GM19438 (cell line): ENCODE data around the gene RAB11FIP3.
A peak's percentile ranks its signal among the peaks of the same experiment; 100 is the strongest.

Experiments
- ATAC-seq: cut with Tn5 transposase; IDR thresholded peaks from one replicate; pipeline ENCODE4 v1.9.1; 2021; ENCODE audit warnings: low read depth; ENCODE audit not compliant: unreplicated experiment

Gene RAB11FIP3

GRCh38 chr16:561957-562938 is 136.8 kb downstream of the RAB11FIP3 start:
- no peak for ATAC-seq

- no peak for ATAC-seq
These were observed 137.7 kb downstream of the RAB11FIP3 start for GRCh38 chr16:563072-563644.

DNA sequence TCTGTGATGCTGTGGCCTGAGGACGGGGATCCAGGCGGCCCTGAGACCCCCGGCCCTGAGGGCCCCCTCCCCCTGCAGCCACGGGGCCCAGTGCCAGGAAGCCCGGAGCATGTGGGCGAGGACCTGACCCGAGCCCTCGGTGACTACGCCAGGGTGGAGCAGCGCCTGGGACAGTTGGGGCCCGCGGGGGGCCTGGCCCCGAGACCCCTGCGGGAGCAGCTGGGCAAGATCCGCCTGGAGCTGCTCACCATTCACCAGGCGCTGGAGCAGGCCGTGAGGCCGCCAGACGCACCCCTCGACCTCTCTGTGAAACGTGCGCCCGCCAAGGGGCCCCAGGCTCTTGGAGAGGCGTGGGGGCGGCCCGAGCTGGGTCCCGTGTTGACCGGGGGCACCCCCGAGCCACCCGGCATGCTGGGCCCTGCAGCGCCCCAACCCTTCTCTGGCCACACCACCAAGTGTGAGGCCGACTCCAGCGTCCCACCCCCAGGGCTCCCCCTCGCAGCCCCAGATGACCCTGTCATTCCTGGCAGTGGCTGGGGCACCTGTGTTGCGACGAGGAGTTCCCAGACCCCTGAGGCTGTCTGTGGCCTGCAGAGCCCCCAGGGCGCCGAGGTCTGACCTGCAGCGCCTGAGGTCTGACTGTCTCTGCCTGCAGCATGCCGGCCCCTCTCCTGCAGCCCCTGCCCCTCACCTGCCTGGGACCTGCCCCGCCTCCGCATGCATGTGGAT is 139.4 kb downstream of the RAB11FIP3 start:
- ATAC-seq: no peak

- ATAC-seq: no peak
These were observed 140.2 kb downstream of the RAB11FIP3 start for GRCh38 chr16:565419-566330.

DNA sequence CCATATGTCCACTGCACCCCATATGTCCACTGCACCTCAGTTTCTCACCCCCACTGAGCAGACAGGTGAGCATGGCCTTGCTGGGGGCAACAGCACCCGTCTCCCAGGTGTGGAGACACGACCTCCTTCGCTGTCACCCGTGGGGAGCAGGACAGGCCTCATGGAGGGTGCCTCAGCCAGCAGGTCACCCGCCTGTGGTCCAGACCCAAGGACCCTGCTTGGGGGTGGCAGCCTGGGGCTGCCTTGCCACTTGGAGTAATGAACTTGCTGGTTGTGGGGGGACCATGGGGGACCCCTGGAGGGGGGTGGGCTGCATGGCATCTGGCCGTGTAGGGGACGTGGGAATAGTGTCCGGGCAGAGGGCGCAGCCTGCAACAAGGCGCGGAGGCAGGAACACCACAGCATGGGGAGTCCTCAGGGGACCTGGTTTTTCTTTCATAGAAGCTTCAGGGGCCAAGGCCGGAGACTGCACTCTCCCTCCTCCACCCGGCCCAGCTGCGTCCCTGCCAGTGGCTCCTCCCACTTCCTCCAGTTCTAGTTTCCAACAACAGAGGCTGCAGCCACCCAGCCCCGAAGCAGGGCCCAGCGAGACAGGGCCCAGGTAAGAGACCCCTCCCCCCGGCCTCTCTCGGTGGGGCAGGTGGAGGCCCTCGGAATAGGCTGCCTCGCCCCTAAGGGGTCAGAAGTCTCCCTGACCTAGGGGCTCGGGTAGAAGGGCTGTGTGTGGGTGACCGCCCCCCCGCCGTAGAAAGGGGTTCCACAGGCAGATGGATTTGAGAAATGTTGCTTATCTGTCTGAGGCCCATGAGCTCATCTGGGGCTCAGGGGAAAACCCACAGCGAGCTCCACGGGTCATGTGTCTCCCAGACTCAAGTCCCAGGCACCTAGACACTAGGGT is 141.3 kb downstream of the RAB11FIP3 start, which contains the start of gene NHLRC4:
NHLRC4 (plus strand) TSS at position 531 of the 898 bp plus-strand sequence. CDS start 1,043 bp downstream, outside the sequence.
- ATAC-seq: peak; percentile 56

GRCh38 chr16:567373-568256 is 142.2 kb downstream of the RAB11FIP3 start:
- ATAC-seq: no peak

- ATAC-seq: no peak
These were observed 143.2 kb downstream of the RAB11FIP3 start for GRCh38 chr16:568401-569258.

DNA sequence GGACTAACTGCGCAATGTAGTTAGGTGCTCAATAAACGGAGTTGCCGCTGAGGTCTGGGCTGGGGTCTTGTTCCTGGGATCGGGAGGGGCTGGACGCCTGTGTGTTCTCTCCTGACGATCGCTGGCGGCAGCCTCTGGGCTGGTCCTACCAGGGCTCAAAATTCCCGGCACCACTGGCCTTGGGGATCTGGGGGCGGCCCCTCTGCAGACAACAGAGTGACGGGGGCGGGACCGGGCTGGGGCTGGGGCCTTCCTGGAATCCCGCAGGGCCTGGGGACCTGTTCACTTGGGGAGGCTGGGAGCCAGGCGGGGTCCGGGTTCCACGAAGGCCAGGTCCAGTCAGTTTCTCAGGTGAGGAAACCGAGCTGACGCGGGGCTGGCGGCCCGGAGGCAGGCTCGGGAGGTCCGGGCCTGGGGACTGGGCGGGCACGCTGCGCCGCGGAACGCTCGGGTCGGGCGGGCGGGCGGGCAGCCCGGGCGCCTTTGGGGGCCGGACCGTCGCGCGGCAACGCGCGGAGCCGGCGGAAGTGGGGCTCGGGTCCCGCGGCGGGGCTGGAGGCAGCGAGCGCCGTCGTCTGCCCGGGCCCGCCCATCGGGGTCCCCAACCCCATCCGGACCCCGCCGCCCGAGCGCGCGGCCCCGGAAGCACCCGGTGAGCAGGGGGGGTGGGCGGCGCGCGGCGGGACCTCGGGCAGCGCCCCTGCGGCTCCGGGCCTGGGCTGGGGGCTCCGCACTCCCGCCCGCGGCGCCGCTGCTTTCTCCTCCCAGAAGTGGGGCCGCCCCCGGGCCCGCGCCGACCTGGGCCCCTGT is 144.2 kb downstream of the RAB11FIP3 start, which contains the start of gene PIGQ:
PIGQ (plus strand) TSS at position 524 of the 810 bp plus-strand sequence. CDS start 4,107 bp downstream, outside the sequence.
- ATAC-seq: peak; percentile 49
